Activated CD8-positive, alpha-beta T cell treated with anti-CD3 and anti-CD28 coated beads for 36 hours (primary cell): ENCODE results near the gene PCSK5. TPM values are rescaled to one million over a fixed set of nuclear protein-coding genes. Genes with fewer than 3 reads are reported as not detected.
A peak's percentile ranks its signal among the peaks of the same experiment; 100 is the strongest.

Source experiments
- ATAC-seq: fragments of 200-7000 bp; cut with Tn5 transposase; one replicate; pipeline ENCODE4 v1.10.0; 2021; ENCODE audit warnings: mild to moderate bottlenecking, moderate library complexity
- CTCF ChIA-PET: fragments of 350-600 bp; sonication (Branson Sonifier 250); formaldehyde crosslinking; loops from one replicate; lab custom pipeline; 2021; ENCODE audit warnings: antibody characterized with exemption; lab: Charles Lee
- POLR2A ChIA-PET: fragments of 350-600 bp; sonication (Branson Sonifier 250); formaldehyde crosslinking; loops from one replicate; lab custom pipeline; 2021; ENCODE audit warnings: antibody characterized with exemption; lab: Charles Lee
- DNase-seq: peaks from one replicate; pipeline ENCODE4 v3.0.0-alpha.2; 2020
- H3K27ac Mint-ChIP-seq: one replicate; pipeline ENCODE4 v1.8.0; 2021; ENCODE audit warnings: mild to moderate bottlenecking, mixed read lengths
- H3K27me3 Mint-ChIP-seq: one replicate; pipeline ENCODE4 v1.8.0; 2021; ENCODE audit warnings: mixed read lengths
- H3K36me3 Mint-ChIP-seq: one replicate; pipeline ENCODE4 v1.8.0; 2021; ENCODE audit warnings: low read depth, mixed read lengths
- H3K4me1 Mint-ChIP-seq: one replicate; pipeline ENCODE4 v1.8.0; 2021; ENCODE audit warnings: low read depth, mixed read lengths
- H3K4me3 Mint-ChIP-seq: one replicate; pipeline ENCODE4 v1.8.0; 2021; ENCODE audit warnings: mild to moderate bottlenecking, moderate library complexity, mixed read lengths
- H3K9me3 Mint-ChIP-seq: one replicate; pipeline ENCODE4 v1.8.0; 2021; ENCODE audit warnings: mixed read lengths
- intact Hi-C: fragments of 100-400 bp; cut with micrococcal nuclease; formaldehyde crosslinking; loops from one replicate; pipeline ENCODE4 v1.10.0; 2022
- total RNA-seq, 2 experiments: library from RNA; stranded (reverse); gene quantifications; one replicate each; pipeline ENCODE4 v1.2.3, GENCODE V29; 2021
- TF ChIP-seq, protein P1 (sequence below): fragments of 200-600 bp; IDR thresholded peaks from one replicate; pipeline ENCODE4 v1.8.0; 2022; ENCODE audit warnings: antibody characterized with exemption, mild to moderate bottlenecking

PCSK5 gene
- total RNA-seq, 2 experiments from 2014 or later, result 4.7 to 5.2 TPM

DNA sequence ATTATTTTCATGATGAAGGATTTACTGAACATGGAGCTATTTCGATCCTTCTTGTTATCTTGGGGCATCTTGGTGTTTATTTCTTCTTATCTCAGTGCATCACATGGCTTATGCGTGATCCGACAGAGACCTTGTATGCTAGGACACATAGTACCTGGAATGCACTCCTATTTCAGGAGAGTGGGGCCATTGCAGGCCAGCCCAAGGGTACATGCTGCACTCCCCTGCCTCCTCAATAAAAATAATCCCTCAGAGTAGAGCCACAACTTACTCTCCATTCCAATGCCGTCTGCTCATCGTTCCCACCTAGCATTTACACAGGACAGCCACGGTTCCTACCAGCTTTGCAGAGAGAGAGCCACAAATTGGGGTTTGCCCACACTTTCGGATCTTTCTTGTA is 43.5 kb downstream of the PCSK5 start:
- intact Hi-C loops, result no loop called here
- Mint-ChIP-seq H3K27me3 (no peaks in the 10 kb centered on the region), H3K4me1 (peaks cover 29% of the 10 kb centered on the region), H3K27ac (no peak overlapping the region), H3K9me3 (no peaks in the 10 kb centered on the region), H3K4me3 (no peak overlapping the region), H3K36me3 (peaks cover 19% of the 10 kb centered on the region)
- ChIA-PET POLR2A (no interaction called here), CTCF (interaction anchor here (1.2 kb wide), 1 partner anchor 69 kb away, joined by 3 read pairs; no protein-coding TSS in a partner anchor)
- TF ChIP-seq, protein P1, sequence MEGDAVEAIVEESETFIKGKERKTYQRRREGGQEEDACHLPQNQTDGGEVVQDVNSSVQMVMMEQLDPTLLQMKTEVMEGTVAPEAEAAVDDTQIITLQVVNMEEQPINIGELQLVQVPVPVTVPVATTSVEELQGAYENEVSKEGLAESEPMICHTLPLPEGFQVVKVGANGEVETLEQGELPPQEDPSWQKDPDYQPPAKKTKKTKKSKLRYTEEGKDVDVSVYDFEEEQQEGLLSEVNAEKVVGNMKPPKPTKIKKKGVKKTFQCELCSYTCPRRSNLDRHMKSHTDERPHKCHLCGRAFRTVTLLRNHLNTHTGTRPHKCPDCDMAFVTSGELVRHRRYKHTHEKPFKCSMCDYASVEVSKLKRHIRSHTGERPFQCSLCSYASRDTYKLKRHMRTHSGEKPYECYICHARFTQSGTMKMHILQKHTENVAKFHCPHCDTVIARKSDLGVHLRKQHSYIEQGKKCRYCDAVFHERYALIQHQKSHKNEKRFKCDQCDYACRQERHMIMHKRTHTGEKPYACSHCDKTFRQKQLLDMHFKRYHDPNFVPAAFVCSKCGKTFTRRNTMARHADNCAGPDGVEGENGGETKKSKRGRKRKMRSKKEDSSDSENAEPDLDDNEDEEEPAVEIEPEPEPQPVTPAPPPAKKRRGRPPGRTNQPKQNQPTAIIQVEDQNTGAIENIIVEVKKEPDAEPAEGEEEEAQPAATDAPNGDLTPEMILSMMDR, result no peak
- ATAC-seq (no peak), DNase-seq (no peak)

DNA sequence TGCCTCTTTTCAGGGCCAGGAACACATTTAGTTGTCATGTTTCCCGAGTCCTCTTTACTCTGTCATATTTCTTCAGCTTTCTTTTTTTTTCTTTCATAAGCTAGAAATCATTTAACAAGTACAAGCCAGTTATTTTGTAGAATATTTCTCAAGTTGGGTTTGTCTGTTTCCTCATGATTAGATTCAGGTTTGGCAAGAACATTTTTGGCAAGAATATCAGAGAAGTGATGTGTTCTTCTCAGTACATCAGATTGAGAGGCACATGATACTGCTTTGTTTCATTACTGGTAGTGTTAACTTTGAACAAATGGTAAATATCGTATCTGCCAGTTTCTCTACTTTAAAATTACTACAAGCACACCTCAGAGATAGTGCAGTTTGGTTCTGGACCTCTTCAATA is 45.1 kb downstream of the PCSK5 start:
- H3K27me3 Mint-ChIP-seq, result no peaks in the 10 kb centered on the region
- intact Hi-C loops, result no loop called here
- no peaks in the 10 kb centered on the region for H3K9me3 Mint-ChIP-seq
- DNase-seq (no peak), ATAC-seq (no peak)
- no peak overlapping the region for H3K27ac Mint-ChIP-seq
- H3K36me3 Mint-ChIP-seq, result peaks cover 19% of the 10 kb centered on the region
- POLR2A ChIA-PET, result no interaction called here
- peaks cover 23% of the 10 kb centered on the region for H3K4me1 Mint-ChIP-seq
- TF ChIP-seq, protein P1, result no peak
- CTCF ChIA-PET, result no interaction called here
- no peak overlapping the region for H3K4me3 Mint-ChIP-seq

DNA sequence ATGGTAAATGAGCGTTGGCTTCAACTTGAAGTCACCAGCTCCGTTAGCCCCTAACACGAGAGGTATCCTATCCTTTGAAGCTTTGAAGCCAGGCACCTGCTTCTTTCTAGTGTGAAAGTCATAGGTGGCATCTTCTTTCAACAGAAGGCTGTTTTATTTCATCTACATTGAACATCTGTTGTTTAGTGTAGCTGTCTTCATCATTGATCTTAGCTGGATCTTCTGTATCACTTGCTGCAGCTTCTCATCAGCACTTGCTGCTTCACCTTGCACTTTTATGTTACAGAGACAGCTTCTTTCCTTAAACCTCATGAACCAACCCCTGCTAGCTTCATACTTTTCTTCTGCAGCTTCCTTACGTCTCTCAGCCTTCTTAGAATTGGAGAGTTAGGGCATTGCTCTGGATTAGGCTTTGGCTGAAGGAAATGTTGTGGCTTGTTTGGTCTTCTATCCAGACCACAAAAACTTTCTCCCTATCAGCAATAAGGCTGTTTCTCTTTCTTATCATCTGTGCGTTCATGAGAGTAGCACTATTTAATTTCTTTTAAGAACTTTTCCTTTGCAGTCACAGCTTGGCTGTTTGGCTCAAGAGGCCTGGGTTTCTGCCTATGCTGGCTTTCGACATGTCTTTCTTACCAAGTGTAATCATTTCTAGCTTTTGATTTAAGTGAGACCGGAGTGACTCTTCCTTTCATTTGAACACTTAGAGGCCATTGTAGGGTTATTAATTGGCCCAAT is 47.2 kb downstream of the PCSK5 start:
- ChIA-PET CTCF (interaction anchor here (1.3 kb wide), 1 partner anchor 10 kb away, joined by 3 read pairs; no protein-coding TSS in a partner anchor), POLR2A (no interaction called here)
- peaks cover 18% of the 10 kb centered on the region for H3K4me1 Mint-ChIP-seq
- H3K36me3 Mint-ChIP-seq, result peaks cover 17% of the 10 kb centered on the region
- TF ChIP-seq, protein P1, result no peak
- no peaks in the 10 kb centered on the region for H3K9me3 Mint-ChIP-seq
- H3K4me3 Mint-ChIP-seq, result no peak overlapping the region
- DNase-seq, result no peak
- intact Hi-C loops, result no loop called here
- no peaks in the 10 kb centered on the region for H3K27me3 Mint-ChIP-seq
- no peak for ATAC-seq
- H3K27ac Mint-ChIP-seq, result peak overlapping the region; percentile 13

DNA sequence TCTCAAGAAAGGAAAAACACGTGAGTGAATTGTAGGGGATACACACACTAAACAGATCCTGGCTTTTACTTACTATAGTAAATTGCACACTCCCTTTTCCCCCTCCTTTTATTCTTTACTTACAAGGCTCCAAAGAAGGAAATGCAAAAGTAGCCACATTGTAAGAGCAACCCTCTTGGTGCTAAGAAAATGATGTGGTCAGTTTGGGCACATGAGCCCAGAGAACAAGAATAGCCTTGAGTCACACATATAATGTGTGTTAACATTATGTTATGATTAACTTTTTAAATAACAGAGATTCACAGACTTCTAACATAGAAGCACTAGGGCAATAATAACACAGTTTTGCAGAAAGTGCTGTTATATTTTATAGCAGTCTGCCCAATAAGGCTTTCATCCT is 48.5 kb downstream of the PCSK5 start:
- TF ChIP-seq, protein P1, result no peak
- Mint-ChIP-seq H3K27me3 (no peaks in the 10 kb centered on the region), H3K4me1 (peaks cover 18% of the 10 kb centered on the region), H3K4me3 (no peak overlapping the region), H3K36me3 (peaks cover 7% of the 10 kb centered on the region), H3K9me3 (no peaks in the 10 kb centered on the region), H3K27ac (no peak overlapping the region)
- CTCF ChIA-PET, result interaction anchor here (1.3 kb wide), 1 partner anchor 11 kb away, joined by 3 read pairs; no protein-coding TSS in a partner anchor
- intact Hi-C loops, result no loop called here
- ATAC-seq (no peak), DNase-seq (no peak)
- POLR2A ChIA-PET, result no interaction called here

DNA sequence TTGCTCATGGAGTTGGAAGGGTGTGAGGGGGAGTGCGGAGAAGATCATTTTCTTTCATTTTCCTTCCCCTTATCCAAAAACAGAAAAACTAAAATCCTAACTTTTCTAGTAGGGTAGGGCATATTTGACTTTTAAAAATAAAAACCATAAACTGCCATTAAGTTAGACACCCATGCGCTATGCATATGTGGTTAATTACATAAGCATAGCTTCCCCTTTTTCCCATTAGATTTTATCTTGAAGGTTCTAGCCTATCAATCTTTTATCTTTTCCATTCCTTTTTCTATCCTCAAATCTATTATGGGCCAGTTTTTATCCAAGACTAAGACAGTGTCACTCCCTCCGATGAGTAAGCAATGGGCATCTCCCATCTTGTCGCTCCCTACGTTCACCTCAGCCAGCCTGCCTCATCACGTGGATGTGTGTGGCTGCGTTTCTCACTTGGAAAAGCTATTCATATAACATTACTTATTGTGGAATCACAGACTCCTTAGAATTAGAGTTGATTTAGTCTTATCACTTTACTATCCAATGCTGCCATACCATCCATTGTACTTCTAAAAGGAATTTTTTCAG is 49.2 kb downstream of the PCSK5 start:
- ChIA-PET POLR2A (no interaction called here), CTCF (interaction anchor here (1.3 kb wide), 1 partner anchor 12 kb away, joined by 3 read pairs; no protein-coding TSS in a partner anchor)
- Mint-ChIP-seq H3K27me3 (no peaks in the 10 kb centered on the region), H3K27ac (no peak overlapping the region), H3K9me3 (no peaks in the 10 kb centered on the region), H3K4me1 (peaks cover 18% of the 10 kb centered on the region), H3K4me3 (no peak overlapping the region), H3K36me3 (peaks cover 4% of the 10 kb centered on the region)
- ATAC-seq, result no peak
- no peak for DNase-seq
- intact Hi-C loops, result no loop called here
- TF ChIP-seq, protein P1, result no peak
